Measurements from ENCODE around the gene ROPN1B. TPM values are rescaled to one million over a fixed set of nuclear protein-coding genes. Genes with fewer than 3 reads are reported as not detected.

Gene ROPN1B
- total RNA-seq, 1 donor from 2014 or later: 2.5 TPM

- Mint-ChIP-seq H3K4me3 (no peak overlapping the region), H3K4me1 (no peaks in the 10 kb centered on the region), H3K9me3 (peaks cover 7% of the 10 kb centered on the region), H3K36me3 (ENCODE audit: low read depth) (peaks cover 25% of the 10 kb centered on the region), H3K27ac (ENCODE audit: unreplicated experiment) (no peak overlapping the region), H3K27me3 (ENCODE audit: low read depth) (no peaks in the 10 kb centered on the region)
- DNase-seq (ENCODE audit: low read depth, low spot score): no peak
- TF ChIP-seq, protein P1, sequence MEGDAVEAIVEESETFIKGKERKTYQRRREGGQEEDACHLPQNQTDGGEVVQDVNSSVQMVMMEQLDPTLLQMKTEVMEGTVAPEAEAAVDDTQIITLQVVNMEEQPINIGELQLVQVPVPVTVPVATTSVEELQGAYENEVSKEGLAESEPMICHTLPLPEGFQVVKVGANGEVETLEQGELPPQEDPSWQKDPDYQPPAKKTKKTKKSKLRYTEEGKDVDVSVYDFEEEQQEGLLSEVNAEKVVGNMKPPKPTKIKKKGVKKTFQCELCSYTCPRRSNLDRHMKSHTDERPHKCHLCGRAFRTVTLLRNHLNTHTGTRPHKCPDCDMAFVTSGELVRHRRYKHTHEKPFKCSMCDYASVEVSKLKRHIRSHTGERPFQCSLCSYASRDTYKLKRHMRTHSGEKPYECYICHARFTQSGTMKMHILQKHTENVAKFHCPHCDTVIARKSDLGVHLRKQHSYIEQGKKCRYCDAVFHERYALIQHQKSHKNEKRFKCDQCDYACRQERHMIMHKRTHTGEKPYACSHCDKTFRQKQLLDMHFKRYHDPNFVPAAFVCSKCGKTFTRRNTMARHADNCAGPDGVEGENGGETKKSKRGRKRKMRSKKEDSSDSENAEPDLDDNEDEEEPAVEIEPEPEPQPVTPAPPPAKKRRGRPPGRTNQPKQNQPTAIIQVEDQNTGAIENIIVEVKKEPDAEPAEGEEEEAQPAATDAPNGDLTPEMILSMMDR (conservative IDR thresholded peaks at IDR 0.05): no peak
Measured at GRCh38 chr3:126026277-126026751, 57.3 kb downstream of the ROPN1B start.

DNA sequence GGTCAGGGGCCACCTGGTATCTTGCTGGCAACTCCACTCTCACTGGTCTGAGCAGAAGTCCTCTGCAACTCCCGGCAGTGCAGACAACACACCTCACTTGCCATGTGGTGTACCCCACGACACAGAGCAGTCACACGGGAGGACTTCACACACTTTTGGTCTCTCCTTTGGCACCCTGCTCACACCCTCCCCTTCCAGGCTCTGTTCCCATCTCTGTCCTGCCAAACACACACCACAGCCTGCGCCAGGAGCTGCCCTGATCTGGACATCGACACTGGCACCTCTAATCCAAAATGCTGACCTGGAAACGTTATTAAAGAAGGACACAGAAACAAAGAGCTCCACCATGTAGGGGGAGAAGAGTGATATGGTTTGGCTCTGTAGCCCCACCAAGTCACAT is 57.8 kb downstream of the ROPN1B start:
- H3K27ac Mint-ChIP-seq (ENCODE audit: unreplicated experiment): peak overlapping the region; percentile 50
- peaks cover 25% of the 10 kb centered on the region for H3K36me3 Mint-ChIP-seq (ENCODE audit: low read depth)
- no peak overlapping the region for H3K4me3 Mint-ChIP-seq
- peaks cover 7% of the 10 kb centered on the region for H3K9me3 Mint-ChIP-seq
- TF ChIP-seq, protein P1 (conservative IDR thresholded peaks at IDR 0.05): no peak
- no peak for DNase-seq (ENCODE audit: low read depth, low spot score)
- no peaks in the 10 kb centered on the region for H3K4me1 Mint-ChIP-seq
- H3K27me3 Mint-ChIP-seq (ENCODE audit: low read depth): no peaks in the 10 kb centered on the region

- Mint-ChIP-seq H3K27me3 (ENCODE audit: low read depth) (no peaks in the 10 kb centered on the region), H3K36me3 (ENCODE audit: low read depth) (peaks cover 28% of the 10 kb centered on the region), H3K27ac (ENCODE audit: unreplicated experiment) (no peak overlapping the region), H3K4me1 (no peaks in the 10 kb centered on the region), H3K4me3 (no peak overlapping the region), H3K9me3 (peaks cover 7% of the 10 kb centered on the region)
- TF ChIP-seq, protein P1 (conservative IDR thresholded peaks at IDR 0.05): no peak
- no peak for DNase-seq (ENCODE audit: low read depth, low spot score)
Measured at GRCh38 chr3:126028096-126028495, 59.1 kb downstream of the ROPN1B start.

DNA sequence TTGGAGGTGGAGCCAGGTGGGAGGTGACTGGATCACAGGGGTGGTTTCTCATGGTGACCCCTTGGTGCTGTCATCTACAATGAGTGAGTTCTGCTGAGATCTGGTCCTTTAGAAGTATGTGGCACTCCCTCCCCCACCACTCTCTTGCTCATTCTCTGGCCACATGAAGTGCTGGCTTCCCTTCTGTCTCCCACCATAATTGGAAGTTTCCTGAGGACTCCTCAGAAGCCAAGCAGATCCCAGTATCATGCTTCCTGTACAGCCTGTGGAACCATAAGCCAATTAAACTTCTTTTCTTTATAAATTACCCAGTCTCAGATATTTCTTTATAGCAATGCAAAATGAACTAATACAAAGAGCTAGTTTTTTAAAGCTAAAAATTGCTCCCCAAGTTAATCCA is 60.3 kb downstream of the ROPN1B start:
- Mint-ChIP-seq H3K36me3 (ENCODE audit: low read depth) (peaks cover 29% of the 10 kb centered on the region), H3K4me1 (no peaks in the 10 kb centered on the region), H3K9me3 (peaks cover 7% of the 10 kb centered on the region), H3K27me3 (ENCODE audit: low read depth) (no peaks in the 10 kb centered on the region), H3K4me3 (no peak overlapping the region), H3K27ac (ENCODE audit: unreplicated experiment) (no peak overlapping the region)
- TF ChIP-seq, protein P1 (conservative IDR thresholded peaks at IDR 0.05): no peak
- no peak for DNase-seq (ENCODE audit: low read depth, low spot score)

DNA sequence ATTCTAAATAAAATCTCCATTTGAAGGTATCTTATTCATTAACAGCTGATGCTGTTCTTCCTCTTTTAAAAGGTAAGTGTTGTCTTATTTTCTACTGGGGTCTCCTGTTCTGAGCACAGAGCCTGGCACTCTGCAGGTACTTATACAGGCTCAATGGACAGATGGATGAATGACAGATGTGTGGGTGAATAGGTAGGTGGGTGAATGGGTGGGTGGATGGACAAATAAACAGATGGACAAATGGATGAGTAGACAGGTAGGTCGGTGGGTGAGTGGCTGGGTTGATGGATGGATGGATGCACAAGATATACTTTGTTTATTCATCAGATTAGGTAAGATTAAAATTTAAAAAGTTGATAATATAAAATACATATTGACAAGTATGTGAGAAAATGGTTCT is 61.5 kb downstream of the ROPN1B start:
- Mint-ChIP-seq H3K36me3 (ENCODE audit: low read depth) (peaks cover 37% of the 10 kb centered on the region), H3K4me3 (no peak overlapping the region), H3K4me1 (no peaks in the 10 kb centered on the region), H3K9me3 (peaks cover 7% of the 10 kb centered on the region), H3K27ac (ENCODE audit: unreplicated experiment) (no peak overlapping the region), H3K27me3 (ENCODE audit: low read depth) (no peaks in the 10 kb centered on the region)
- TF ChIP-seq, protein P1 (conservative IDR thresholded peaks at IDR 0.05): no peak
- DNase-seq (ENCODE audit: low read depth, low spot score): no peak
